Measurements from ENCODE around the gene CYB5A. TPM values are rescaled to one million over a fixed set of nuclear protein-coding genes. Genes with fewer than 3 reads are reported as not detected.

The CYB5A gene
- total and polyA plus RNA-seq, 9 of the 15 experiments (the other 6 are each of a cell fraction or from before 2014, with no cell fraction given), result 11.9 to 22.6 (median 14.1) TPM

GRCh38 chr18:74291472-74291770 lies 342 bp downstream of the CYB5A start (continued):
- TF ChIP-seq BRF2 (IDR thresholded peaks at IDR 0.05; ENCODE audit: borderline replicate concordance, insufficient read depth, insufficient read length) (no peak), IRF1 (CRISPR knock-in tag; IDR thresholded peaks at IDR 0.05; ENCODE audit: borderline replicate concordance) (no peak), EGR1 (conservative IDR thresholded peaks at IDR 0.05) (no peak), SMC3 (conservative IDR thresholded peaks at IDR 0.05; ENCODE audit: insufficient read depth, low read depth, low read length) (no peak), ZSCAN29 (IDR thresholded peaks at IDR 0.05) (no peak), ETS1 (conservative IDR thresholded peaks at IDR 0.05; ENCODE audit: control insufficient read depth, low read depth, low read length) (no peak), NCOA6 (IDR thresholded peaks at IDR 0.05) (no peak), SMAD1 (IDR thresholded peaks at IDR 0.05; ENCODE audit: low read depth, low read length, partially characterized antibody) (no peak), RBFOX2 (IDR thresholded peaks at IDR 0.05; ENCODE audit: low read depth, low read length) (no peak), HDAC2 (IDR thresholded peaks at IDR 0.05) (no peak)
